Epithelial cell of proximal tubule (primary cell): ENCODE measurements around the gene PABPN1L. TPM values are rescaled to one million over a fixed set of nuclear protein-coding genes. Genes with fewer than 3 reads are reported as not detected.

Experiments used
- DNase-seq: peaks from one replicate; pipeline ENCODE4 v3.0.0-alpha.2; 2011; ENCODE audit warnings: low read depth
- H3K4me3 ChIP-seq: 2 replicates; pipeline ENCODE4 v1.5.1; 2011; ENCODE audit warnings: low read depth, mild to moderate bottlenecking, low read length
- total RNA-seq: library from RNA; depleted of rRNA; stranded (reverse); fragments of >200 nt; gene quantifications from 2 replicates; pipeline ENCODE4 v1.2.3, GENCODE V29; 2015
- TF ChIP-seq, protein P1 (sequence below): conservative IDR thresholded peaks from 2 replicates; pipeline ENCODE4 v1.5.1; 2012; ENCODE audit warnings: low read depth, mild to moderate bottlenecking, low read length

Gene PABPN1L
- total RNA-seq, 1 donor from 2014 or later: not detected

DNA sequence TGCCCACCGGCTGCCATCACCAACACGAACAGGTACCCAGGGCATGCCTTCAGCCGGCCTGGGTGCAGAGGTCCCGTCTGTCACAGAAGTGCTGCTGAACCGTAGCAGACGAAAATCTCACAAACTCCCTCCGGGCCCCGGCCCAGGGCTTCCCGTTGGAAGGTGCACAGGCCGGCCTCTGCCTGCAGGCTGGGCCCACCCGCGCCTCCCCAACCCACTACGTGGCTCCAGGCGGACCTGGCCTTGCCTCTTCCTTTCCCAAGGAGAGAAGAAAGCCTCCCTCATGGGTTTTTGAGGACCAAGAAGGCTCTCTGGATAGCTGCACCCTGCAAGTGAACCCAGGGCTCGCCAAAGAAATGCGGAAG, 45.5 kb upstream of the PABPN1L start:
- TF ChIP-seq, protein P1, sequence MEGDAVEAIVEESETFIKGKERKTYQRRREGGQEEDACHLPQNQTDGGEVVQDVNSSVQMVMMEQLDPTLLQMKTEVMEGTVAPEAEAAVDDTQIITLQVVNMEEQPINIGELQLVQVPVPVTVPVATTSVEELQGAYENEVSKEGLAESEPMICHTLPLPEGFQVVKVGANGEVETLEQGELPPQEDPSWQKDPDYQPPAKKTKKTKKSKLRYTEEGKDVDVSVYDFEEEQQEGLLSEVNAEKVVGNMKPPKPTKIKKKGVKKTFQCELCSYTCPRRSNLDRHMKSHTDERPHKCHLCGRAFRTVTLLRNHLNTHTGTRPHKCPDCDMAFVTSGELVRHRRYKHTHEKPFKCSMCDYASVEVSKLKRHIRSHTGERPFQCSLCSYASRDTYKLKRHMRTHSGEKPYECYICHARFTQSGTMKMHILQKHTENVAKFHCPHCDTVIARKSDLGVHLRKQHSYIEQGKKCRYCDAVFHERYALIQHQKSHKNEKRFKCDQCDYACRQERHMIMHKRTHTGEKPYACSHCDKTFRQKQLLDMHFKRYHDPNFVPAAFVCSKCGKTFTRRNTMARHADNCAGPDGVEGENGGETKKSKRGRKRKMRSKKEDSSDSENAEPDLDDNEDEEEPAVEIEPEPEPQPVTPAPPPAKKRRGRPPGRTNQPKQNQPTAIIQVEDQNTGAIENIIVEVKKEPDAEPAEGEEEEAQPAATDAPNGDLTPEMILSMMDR: no peak
- no peak overlapping the region for H3K4me3 ChIP-seq
- DNase-seq: no peak

DNA sequence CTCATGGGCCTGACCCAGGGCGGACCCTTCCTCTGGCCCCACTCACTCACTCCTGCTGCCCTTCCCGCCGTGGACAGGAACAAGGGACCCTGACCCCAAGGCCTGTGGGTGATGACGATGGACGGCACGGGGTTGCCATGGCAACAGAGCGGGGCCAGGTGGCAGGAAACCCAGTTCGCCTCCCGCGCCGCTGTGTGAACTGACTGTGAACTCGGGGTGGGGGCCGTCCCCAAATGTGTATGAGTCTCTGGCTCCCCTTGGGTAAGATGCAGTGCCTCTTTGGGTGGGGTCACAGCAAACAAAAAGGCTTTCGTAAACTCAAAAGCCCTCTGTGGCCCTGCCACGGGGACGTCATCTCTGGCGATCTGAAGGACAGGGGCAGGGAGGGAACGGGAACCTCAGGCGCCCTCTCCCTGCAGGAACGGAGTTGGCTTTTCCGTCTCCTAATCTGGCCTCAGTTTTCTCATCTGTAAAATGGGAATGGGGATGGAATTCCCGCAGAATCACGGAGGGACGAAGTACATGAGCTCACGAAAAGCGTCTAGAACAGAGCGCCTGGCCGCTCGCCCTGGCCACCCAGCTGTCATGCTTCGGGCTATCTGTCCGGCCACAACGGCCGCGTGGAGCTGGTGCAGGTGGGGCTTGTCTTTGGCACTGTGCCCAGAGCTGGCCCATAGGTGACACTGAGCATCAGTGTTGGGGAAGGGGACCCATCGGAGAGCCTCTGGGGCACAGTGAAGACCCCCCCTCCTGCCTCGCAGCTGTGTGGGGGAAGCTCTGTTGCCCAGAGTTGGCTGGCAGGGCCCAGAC, 44.9 kb upstream of the PABPN1L start:
- no peak overlapping the region for H3K4me3 ChIP-seq
- TF ChIP-seq, protein P1: no peak
- DNase-seq: no peak

GRCh38 chr16:88910284-88911135, 44.0 kb upstream of the PABPN1L start:
- DNase-seq: no peak
- TF ChIP-seq, protein P1: no peak
- no peak overlapping the region for H3K4me3 ChIP-seq

DNA sequence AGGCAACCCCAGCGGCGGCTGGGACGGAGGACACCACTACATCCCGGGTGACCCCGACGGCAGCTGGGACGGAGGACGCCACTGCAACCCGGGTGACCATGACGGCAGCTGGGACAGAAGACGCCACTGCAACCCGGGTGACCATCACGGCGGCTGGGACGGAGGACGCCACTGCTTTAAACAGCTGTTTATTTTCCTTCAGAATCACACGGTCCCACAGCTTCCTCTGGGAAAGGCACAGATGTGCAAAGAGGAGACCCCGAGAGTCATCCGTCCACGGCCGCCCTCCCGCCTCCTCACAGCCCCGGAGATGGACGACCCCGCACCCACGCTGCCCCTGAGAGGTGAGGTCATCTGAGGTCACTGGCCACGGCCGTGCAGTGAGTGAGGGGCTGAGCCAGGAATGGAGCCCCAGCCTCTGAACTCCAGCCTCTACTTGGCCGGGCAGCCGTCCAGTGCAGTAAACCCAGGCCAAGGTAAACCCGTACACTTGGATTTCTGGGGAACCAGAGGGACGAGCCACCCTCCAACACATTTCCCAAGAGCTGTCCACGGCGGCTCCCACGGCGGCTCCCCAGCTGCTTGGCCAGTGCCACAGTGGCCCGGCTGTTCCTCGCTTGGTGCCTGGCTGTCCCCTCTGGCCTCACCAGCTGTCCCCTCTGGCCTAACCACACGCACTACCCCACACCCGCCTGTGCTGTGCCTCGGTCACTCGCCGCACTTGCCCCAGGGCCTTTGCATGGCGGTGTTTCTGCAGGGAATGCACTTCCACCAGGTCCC, 43.2 kb upstream of the PABPN1L start:
- TF ChIP-seq, protein P1: no peak
- no peak for DNase-seq
- H3K4me3 ChIP-seq: no peak overlapping the region

- TF ChIP-seq, protein P1: no peak
- no peak for DNase-seq
- H3K4me3 ChIP-seq: no peak overlapping the region
Measured at GRCh38 chr16:88908307-88908706, 41.8 kb upstream of the PABPN1L start.

- H3K4me3 ChIP-seq: no peak overlapping the region
- no peak for DNase-seq
- TF ChIP-seq, protein P1: no peak
Measured at GRCh38 chr16:88907768-88908167, 41.3 kb upstream of the PABPN1L start.
